HepG2 (cell line): Measurements from ENCODE around the gene TRIM42. TPM values are rescaled to one million over a fixed set of nuclear protein-coding genes. Genes with fewer than 3 reads are reported as not detected.

Source experiments
- CSRNP2 ChIP-seq: sonication (generic); formaldehyde crosslinking; conservative IDR thresholded peaks from 2 replicates; pipeline ENCODE4 v1.8.0; 2022; ENCODE audit warnings: low read depth, missing genetic modification reagents
- IRF1 ChIP-seq: sonication (generic); formaldehyde crosslinking; IDR thresholded peaks from 2 replicates; pipeline ENCODE4 v1.4.0; 2020; ENCODE audit warnings: low read depth, mild to moderate bottlenecking, missing genetic modification reagents
- NR2F2 ChIP-seq: IDR thresholded peaks from 2 replicates; pipeline ENCODE4 v1.6.1; 2012; ENCODE audit warnings: low read depth, inconsistent platforms, borderline replicate concordance
- PHF21A ChIP-seq: sonication (generic); formaldehyde crosslinking; IDR thresholded peaks from 2 replicates; pipeline ENCODE4 v1.5.0; 2020; ENCODE audit warnings: mild to moderate bottlenecking, missing genetic modification reagents
- ZFP1 ChIP-seq: IDR thresholded peaks from 2 replicates; pipeline ENCODE4 v1.6.1; 2016
- ZNF563 ChIP-seq: sonication (generic); formaldehyde crosslinking; IDR thresholded peaks from 2 replicates; pipeline ENCODE4 v1.8.0; 2022; ENCODE audit warnings: mild to moderate bottlenecking, moderate library complexity, missing genetic modification reagents
- ZNF577 ChIP-seq: sonication (generic); formaldehyde crosslinking; IDR thresholded peaks from 2 replicates; pipeline ENCODE4 v1.4.0; 2020; ENCODE audit warnings: mild to moderate bottlenecking, low read depth, missing genetic modification reagents, borderline replicate concordance
- ZNF660 ChIP-seq: sonication (generic); formaldehyde crosslinking; IDR thresholded peaks from 2 replicates; pipeline ENCODE4 v1.5.1; 2020; ENCODE audit warnings: mild to moderate bottlenecking, low read depth, missing genetic modification reagents, borderline replicate concordance
- polyA plus RNA-seq, 8 experiments: library from polyadenylated mRNA; depleted of rRNA in 3 of 8; stranded (reverse) in 7 of 8; unstranded in 1 of 8; fragments of >200 nt; fragmentation: Illumina TruSeq in 4 of 8; extraction: Trizol in 4 of 8; gene quantifications; 2 replicates each; pipeline versions ENCODE4 v1.2.1 to v1.2.3, GENCODE V29; 2011 to 2016; ENCODE audit warnings: low read depth in 4 of 8, missing spikeins in 1 of 8, mixed read lengths in 1 of 8; ENCODE audit not compliant: insufficient read depth in 1 of 8
- total RNA-seq, 5 experiments: library from RNA; depleted of rRNA; stranded (reverse); fragments of >200 nt; fragmentation: Illumina TruSeq; extraction: Trizol; gene quantifications; 2 replicates each; pipeline ENCODE4 v1.2.3, GENCODE V29; 2016; ENCODE audit warnings: low read depth in 1 of 5
- TF ChIP-seq, protein P1 (sequence below): sonication (generic); formaldehyde crosslinking; IDR thresholded peaks from 2 replicates; pipeline ENCODE4 v1.5.1; 2020; ENCODE audit warnings: mild to moderate bottlenecking, missing genetic modification reagents, borderline replicate concordance

TRIM42 gene
- total and polyA plus RNA-seq, 2 of the 13 experiments (the other 11 are each of a cell fraction or from before 2014, with no cell fraction given): not detected

GRCh38 chr3:140717921-140718320 lies 40.1 kb downstream of the TRIM42 start (continued):
- TF ChIP-seq, protein P1, sequence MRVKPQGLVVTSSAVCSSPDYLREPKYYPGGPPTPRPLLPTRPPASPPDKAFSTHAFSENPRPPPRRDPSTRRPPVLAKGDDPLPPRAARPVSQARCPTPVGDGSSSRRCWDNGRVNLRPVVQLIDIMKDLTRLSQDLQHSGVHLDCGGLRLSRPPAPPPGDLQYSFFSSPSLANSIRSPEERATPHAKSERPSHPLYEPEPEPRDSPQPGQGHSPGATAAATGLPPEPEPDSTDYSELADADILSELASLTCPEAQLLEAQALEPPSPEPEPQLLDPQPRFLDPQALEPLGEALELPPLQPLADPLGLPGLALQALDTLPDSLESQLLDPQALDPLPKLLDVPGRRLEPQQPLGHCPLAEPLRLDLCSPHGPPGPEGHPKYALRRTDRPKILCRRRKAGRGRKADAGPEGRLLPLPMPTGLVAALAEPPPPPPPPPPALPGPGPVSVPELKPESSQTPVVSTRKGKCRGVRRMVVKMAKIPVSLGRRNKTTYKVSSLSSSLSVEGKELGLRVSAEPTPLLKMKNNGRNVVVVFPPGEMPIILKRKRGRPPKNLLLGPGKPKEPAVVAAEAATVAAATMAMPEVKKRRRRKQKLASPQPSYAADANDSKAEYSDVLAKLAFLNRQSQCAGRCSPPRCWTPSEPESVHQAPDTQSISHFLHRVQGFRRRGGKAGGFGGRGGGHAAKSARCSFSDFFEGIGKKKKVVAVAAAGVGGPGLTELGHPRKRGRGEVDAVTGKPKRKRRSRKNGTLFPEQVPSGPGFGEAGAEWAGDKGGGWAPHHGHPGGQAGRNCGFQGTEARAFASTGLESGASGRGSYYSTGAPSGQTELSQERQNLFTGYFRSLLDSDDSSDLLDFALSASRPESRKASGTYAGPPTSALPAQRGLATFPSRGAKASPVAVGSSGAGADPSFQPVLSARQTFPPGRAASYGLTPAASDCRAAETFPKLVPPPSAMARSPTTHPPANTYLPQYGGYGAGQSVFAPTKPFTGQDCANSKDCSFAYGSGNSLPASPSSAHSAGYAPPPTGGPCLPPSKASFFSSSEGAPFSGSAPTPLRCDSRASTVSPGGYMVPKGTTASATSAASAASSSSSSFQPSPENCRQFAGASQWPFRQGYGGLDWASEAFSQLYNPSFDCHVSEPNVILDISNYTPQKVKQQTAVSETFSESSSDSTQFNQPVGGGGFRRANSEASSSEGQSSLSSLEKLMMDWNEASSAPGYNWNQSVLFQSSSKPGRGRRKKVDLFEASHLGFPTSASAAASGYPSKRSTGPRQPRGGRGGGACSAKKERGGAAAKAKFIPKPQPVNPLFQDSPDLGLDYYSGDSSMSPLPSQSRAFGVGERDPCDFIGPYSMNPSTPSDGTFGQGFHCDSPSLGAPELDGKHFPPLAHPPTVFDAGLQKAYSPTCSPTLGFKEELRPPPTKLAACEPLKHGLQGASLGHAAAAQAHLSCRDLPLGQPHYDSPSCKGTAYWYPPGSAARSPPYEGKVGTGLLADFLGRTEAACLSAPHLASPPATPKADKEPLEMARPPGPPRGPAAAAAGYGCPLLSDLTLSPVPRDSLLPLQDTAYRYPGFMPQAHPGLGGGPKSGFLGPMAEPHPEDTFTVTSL (CRISPR knock-in tag): no peak
- TF ChIP-seq IRF1 (CRISPR knock-in tag) (no peak), ZNF577 (CRISPR knock-in tag) (no peak), ZFP1 (CRISPR knock-in tag) (no peak), PHF21A (no peak), ZNF660 (CRISPR knock-in tag) (no peak), CSRNP2 (no peak), NR2F2 (no peak), ZNF563 (no peak)
